ENCODE results near the gene PLEKHM1.

Gene PLEKHM1

GRCh38 chr17:45397796-45398195 is 92.7 kb downstream of the PLEKHM1 start:
- H3K4me1 Mint-ChIP-seq, result peaks cover 23% of the 10 kb centered on the region
- peaks cover 8% of the 10 kb centered on the region for H3K36me3 Mint-ChIP-seq (ENCODE audit: low read depth)
- TF ChIP-seq CTCF (IDR thresholded peaks at IDR 0.05), result no peak
- H3K9me3 Mint-ChIP-seq, result peaks cover 5% of the 10 kb centered on the region
- H3K27ac Mint-ChIP-seq, result no peak overlapping the region
- no peak for DNase-seq
- H3K4me3 Mint-ChIP-seq, result no peak overlapping the region
- peaks cover under 1% of the 10 kb centered on the region for H3K27me3 Mint-ChIP-seq (ENCODE audit: low read depth, poor library complexity)

GRCh38 chr17:45396496-45397205 is 93.9 kb downstream of the PLEKHM1 start:
- peaks cover 5% of the 10 kb centered on the region for H3K9me3 Mint-ChIP-seq
- peaks cover 23% of the 10 kb centered on the region for H3K4me1 Mint-ChIP-seq
- no peak overlapping the region for H3K4me3 Mint-ChIP-seq
- peaks cover 8% of the 10 kb centered on the region for H3K36me3 Mint-ChIP-seq (ENCODE audit: low read depth)
- no peak for TF ChIP-seq CTCF (IDR thresholded peaks at IDR 0.05)
- DNase-seq, result no peak
- H3K27ac Mint-ChIP-seq, result no peak overlapping the region
- H3K27me3 Mint-ChIP-seq (ENCODE audit: low read depth, poor library complexity), result peaks cover 4% of the 10 kb centered on the region

- DNase-seq, result no peak
- TF ChIP-seq CTCF (IDR thresholded peaks at IDR 0.05), result no peak
- Mint-ChIP-seq H3K27ac (no peak overlapping the region), H3K27me3 (ENCODE audit: low read depth, poor library complexity) (peaks cover 11% of the 10 kb centered on the region), H3K36me3 (ENCODE audit: low read depth) (peaks cover 8% of the 10 kb centered on the region), H3K4me3 (no peak overlapping the region), H3K9me3 (peaks cover 5% of the 10 kb centered on the region), H3K4me1 (peaks cover 23% of the 10 kb centered on the region)
Measured at GRCh38 chr17:45395569-45396415, 94.7 kb downstream of the PLEKHM1 start.

DNA sequence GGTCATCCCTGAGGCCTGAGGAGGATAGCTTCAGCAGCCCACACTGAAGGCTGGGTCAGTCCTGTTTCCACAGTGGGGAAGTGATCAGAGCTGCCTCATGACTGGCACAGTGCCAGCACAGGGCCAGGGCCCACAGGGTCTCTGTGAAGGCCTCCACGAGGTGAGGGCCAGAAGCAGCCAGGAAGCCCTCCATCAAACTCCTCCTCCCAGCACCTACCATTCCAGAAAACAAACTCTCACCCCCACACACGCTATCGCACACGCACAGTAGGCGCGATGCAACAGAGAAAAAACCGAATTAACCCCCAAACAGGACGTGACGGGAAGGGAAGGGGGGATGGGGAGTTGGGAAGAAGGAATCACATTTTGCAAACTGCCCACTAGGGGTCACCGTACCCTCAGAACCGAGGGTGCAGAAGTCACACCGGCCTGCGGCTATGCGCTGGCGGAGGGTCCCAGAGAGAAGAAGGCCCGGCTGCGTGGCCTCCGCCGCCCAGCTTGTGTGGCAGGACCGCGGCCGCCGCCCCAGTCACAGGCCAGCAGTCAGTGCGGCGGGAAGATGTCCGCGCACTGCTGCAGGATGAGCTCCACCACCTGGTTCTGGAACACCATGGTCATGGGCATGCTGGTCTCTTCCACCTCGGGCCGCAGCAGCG is 95.5 kb downstream of the PLEKHM1 start:
- H3K4me1 Mint-ChIP-seq, result peaks cover 23% of the 10 kb centered on the region
- peak; percentile 84 for DNase-seq
- peak overlapping the region; percentile 22 for H3K27ac Mint-ChIP-seq
- peaks cover 5% of the 10 kb centered on the region for H3K9me3 Mint-ChIP-seq
- peaks cover 15% of the 10 kb centered on the region for H3K27me3 Mint-ChIP-seq (ENCODE audit: low read depth, poor library complexity)
- TF ChIP-seq CTCF (IDR thresholded peaks at IDR 0.05), result peak; percentile 77
- H3K4me3 Mint-ChIP-seq, result no peak overlapping the region
- H3K36me3 Mint-ChIP-seq (ENCODE audit: low read depth), result peaks cover 8% of the 10 kb centered on the region

DNA sequence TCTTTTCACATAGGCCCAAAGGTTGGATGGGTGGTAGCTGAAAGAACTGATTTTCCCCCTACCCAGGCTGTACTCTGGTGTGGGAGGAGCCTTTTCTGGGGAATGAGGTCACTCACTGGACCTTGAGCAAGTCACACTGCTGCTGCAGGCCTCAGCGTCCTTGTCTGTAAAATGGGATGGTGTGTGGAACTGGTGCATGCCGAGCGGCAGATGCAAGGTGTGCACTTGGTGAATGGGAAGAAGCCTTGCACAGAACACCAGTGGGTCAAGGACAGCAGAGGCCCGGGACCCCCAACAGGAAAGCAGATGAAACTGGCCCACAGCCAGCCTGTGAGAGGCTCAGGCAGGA is 96.0 kb downstream of the PLEKHM1 start:
- H3K9me3 Mint-ChIP-seq, result peaks cover 5% of the 10 kb centered on the region
- H3K4me3 Mint-ChIP-seq, result no peak overlapping the region
- no peak overlapping the region for H3K27ac Mint-ChIP-seq
- peaks cover 8% of the 10 kb centered on the region for H3K36me3 Mint-ChIP-seq (ENCODE audit: low read depth)
- peaks cover 20% of the 10 kb centered on the region for H3K27me3 Mint-ChIP-seq (ENCODE audit: low read depth, poor library complexity)
- no peak for TF ChIP-seq CTCF (IDR thresholded peaks at IDR 0.05)
- H3K4me1 Mint-ChIP-seq, result peaks cover 23% of the 10 kb centered on the region
- no peak for DNase-seq

All from nephron progenitor cell (in vitro differentiated cells).